IMR-90 (cell line): ENCODE results near the gene SEMA4D.

Experiments used
- CEBPB ChIP-seq: IDR thresholded peaks from 2 replicates; pipeline ENCODE4 v1.6.1; 2012; ENCODE audit warnings: low read depth, low read length, improper control_type of control experiment
- CHD1 ChIP-seq: IDR thresholded peaks from 2 replicates; pipeline ENCODE4 v1.6.1; 2012; ENCODE audit warnings: low read depth, low read length, improper control_type of control experiment
- CTCF ChIP-seq: conservative IDR thresholded peaks from 2 replicates; pipeline ENCODE4 v1.5.1; 2012; ENCODE audit warnings: mild to moderate bottlenecking, low read depth, low read length, improper control_type of control experiment
- ELK1 ChIP-seq: fragments of 150-350 bp; IDR thresholded peaks from 2 replicates; pipeline ENCODE4 v1.6.1; 2016; ENCODE audit warnings: low read depth, mild to moderate bottlenecking, low read length, moderate library complexity, borderline replicate concordance
- FOS ChIP-seq: fragments of 150-350 bp; IDR thresholded peaks from 2 replicates; pipeline ENCODE4 v1.6.1; 2016; ENCODE audit warnings: low read depth, low read length
- MAFK ChIP-seq: IDR thresholded peaks from 2 replicates; pipeline ENCODE4 v1.6.1; 2012; ENCODE audit warnings: low read depth, low read length, improper control_type of control experiment
- MAZ ChIP-seq: IDR thresholded peaks from 2 replicates; pipeline ENCODE4 v1.6.1; 2012; ENCODE audit warnings: low read depth, mild to moderate bottlenecking, low read length, improper control_type of control experiment, moderate library complexity, borderline replicate concordance
- MXI1 ChIP-seq: IDR thresholded peaks from 2 replicates; pipeline ENCODE4 v1.6.1; 2012; ENCODE audit warnings: low read depth, mild to moderate bottlenecking, low read length, moderate library complexity, borderline replicate concordance
- POLR2A ChIP-seq: IDR thresholded peaks from 2 replicates; pipeline ENCODE4 v1.6.1; 2012; ENCODE audit warnings: mild to moderate bottlenecking, low read depth, low read length
- RAD21 ChIP-seq: IDR thresholded peaks from 2 replicates; pipeline ENCODE4 v1.6.1; 2012; ENCODE audit warnings: low read length, improper control_type of control experiment
- RCOR1 ChIP-seq: IDR thresholded peaks from 2 replicates; pipeline ENCODE4 v1.6.1; 2012; ENCODE audit warnings: mild to moderate bottlenecking, low read length, improper control_type of control experiment; ENCODE audit not compliant: insufficient replicate concordance
- RFX5 ChIP-seq: IDR thresholded peaks from 2 replicates; pipeline ENCODE4 v1.8.0; 2012; ENCODE audit warnings: low read depth, mild to moderate bottlenecking, low read length, moderate library complexity
- SMC3 ChIP-seq: fragments of 150-350 bp; IDR thresholded peaks from 2 replicates; pipeline ENCODE4 v1.6.1; 2016; ENCODE audit warnings: low read depth, mild to moderate bottlenecking, antibody characterized with exemption, low read length, moderate library complexity
- USF2 ChIP-seq: fragments of 150-350 bp; IDR thresholded peaks from 2 replicates; pipeline ENCODE4 v1.6.1; 2017; ENCODE audit warnings: mild to moderate bottlenecking, antibody characterized with exemption, low read length, low read depth

GRCh38 chr9:89514337-89514736 is 16.4 kb upstream of the SEMA4D start:
- no peak for TF ChIP-seq CTCF
- TF ChIP-seq SMC3 = no peak
- TF ChIP-seq MAFK = no peak
- no peak for TF ChIP-seq RAD21
- TF ChIP-seq POLR2A = no peak
- no peak for TF ChIP-seq USF2
- no peak for TF ChIP-seq ELK1
- no peak for TF ChIP-seq RCOR1
- TF ChIP-seq MXI1 = no peak
- TF ChIP-seq CHD1 = no peak
- no peak for TF ChIP-seq CEBPB
- no peak for TF ChIP-seq RFX5
- TF ChIP-seq FOS = no peak
- no peak for TF ChIP-seq MAZ
